IMR-90 (cell line): Measurements from ENCODE around the gene VCL.

Experiments used
- BHLHE40 ChIP-seq: fragments of 150-350 bp; IDR thresholded peaks from 2 replicates; pipeline ENCODE4 v1.6.1; 2016; ENCODE audit warnings: mild to moderate bottlenecking, low read depth, low read length
- MAZ ChIP-seq: IDR thresholded peaks from 2 replicates; pipeline ENCODE4 v1.6.1; 2012; ENCODE audit warnings: low read depth, mild to moderate bottlenecking, low read length, improper control_type of control experiment, moderate library complexity, borderline replicate concordance
- TF ChIP-seq, protein P1 (sequence below): conservative IDR thresholded peaks from 2 replicates; pipeline ENCODE4 v1.5.1; 2012; ENCODE audit warnings: mild to moderate bottlenecking, low read depth, low read length, improper control_type of control experiment

DNA sequence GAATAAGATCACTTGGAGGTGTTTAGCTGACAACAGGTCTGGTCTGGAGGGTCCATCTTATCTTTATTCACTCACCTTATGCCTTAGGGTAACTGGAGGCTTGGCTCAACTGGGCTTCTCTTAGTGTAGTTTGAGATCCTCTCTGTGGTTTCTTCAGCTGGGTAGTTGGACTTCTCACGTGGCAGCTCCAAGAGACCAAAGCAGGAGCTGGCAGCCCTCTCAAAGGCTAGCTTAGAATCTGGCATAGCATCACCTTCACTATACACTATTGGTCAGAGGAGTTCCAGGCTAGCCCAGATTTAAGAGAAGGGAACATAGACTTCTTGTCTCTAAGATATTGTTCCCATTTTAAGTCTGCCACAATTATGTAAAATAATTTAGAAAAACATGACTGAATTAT is 169.5 kb downstream of the VCL start:
- TF ChIP-seq, protein P1, sequence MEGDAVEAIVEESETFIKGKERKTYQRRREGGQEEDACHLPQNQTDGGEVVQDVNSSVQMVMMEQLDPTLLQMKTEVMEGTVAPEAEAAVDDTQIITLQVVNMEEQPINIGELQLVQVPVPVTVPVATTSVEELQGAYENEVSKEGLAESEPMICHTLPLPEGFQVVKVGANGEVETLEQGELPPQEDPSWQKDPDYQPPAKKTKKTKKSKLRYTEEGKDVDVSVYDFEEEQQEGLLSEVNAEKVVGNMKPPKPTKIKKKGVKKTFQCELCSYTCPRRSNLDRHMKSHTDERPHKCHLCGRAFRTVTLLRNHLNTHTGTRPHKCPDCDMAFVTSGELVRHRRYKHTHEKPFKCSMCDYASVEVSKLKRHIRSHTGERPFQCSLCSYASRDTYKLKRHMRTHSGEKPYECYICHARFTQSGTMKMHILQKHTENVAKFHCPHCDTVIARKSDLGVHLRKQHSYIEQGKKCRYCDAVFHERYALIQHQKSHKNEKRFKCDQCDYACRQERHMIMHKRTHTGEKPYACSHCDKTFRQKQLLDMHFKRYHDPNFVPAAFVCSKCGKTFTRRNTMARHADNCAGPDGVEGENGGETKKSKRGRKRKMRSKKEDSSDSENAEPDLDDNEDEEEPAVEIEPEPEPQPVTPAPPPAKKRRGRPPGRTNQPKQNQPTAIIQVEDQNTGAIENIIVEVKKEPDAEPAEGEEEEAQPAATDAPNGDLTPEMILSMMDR = no peak
- TF ChIP-seq BHLHE40 (no peak), MAZ (no peak)
